ENCODE data around the gene GALC.
"Not testable (repeated sequence)": the region's sequence is repeated elsewhere in the genome, so short reads cannot be mapped to it uniquely, and the experiment has no call there.

Gene GALC

DNA sequence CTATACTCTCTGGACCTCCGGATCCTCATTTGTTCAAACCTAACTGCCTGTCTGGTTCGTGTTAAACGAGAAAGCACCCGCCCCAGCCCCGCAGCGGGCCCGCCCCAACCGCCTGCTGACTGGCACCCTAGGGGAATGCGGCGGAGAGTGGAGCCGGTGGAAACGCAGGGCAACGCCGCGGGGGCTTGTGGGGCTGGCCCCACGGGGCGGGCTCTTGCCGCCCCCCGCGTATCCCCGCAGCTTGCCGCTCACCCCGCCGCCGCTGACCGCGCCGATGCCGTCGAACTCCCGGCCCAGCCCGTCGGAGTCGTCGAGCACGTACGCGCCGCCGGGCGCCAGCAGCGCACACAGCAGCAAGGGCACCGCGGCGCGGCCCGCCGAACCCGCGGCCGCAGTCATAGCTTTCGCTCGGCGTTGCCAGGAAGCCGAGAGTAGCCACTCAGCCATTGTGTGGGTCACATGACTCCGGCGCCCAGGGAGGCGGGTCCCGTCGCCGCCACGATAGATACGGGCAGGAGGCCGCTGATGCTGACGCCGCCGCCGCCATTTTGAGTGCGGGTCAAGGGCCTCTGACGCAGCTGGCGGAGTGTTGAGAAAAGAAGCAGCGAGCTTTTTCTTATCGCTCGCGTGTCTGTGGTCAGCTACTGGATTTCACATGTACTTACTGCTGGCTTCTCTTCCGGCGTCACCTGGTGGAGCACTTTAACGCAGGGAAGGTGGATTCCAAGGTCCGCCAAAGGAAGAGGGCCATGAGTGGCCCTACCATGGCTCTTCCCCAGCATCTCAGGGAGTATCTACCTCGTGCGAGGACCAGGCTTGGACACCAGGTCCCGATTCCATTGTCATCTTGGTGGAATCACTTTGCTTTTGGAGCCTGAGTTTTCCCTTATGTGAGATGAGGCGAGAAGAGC is at the start of gene GALC:
Gene GALC (minus strand): TSS at position 465 of the 911 bp plus-strand sequence. CDS start 18 bp downstream, at position 447.
- peak; percentile 54 for DNase-seq (ENCODE audit: low spot score)

GRCh38 chr14:88040146-88040545 is 47.2 kb upstream of the GALC start:
- no peak for DNase-seq (ENCODE audit: low spot score)

DNA sequence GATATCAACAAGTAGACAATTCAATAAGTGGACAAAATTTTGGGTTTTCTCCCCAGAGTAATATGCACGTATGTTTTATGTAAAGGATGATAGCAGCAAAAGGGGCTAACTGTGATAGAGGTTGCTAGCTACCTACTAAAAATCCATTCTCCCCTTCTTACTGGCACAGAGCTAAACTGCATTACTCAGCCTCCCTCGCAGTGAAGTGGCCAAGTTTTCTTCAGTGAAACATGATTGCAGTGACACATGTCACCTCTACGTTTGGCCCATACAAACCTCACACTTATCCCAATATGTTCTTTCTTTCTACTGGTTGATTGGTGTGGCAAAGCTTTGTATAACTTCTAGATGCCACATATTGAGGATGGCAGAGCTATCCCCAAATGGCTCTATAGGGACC is 46.2 kb upstream of the GALC start:
- DNase-seq (ENCODE audit: low spot score) = no peak

DNA sequence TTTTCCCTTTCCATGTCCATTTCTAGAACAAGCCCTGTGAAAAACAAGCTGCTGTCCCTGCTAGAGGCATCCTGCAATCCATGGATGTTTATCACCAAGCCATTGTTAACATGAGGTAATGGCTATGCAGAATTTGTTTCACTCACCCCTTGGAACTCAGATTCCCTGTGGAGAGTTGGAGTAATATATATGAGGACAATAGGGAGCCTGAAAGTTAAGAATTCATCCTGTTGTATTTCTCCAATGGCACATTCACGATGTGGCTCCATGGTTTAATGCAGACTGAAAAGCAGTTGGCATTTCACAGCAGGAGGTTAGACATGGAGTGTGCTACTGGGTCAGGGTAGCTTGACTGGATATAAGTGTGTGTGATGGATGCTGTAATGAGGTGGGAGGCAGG is 44.3 kb upstream of the GALC start:
- DNase-seq (ENCODE audit: low spot score) = no peak

DNA sequence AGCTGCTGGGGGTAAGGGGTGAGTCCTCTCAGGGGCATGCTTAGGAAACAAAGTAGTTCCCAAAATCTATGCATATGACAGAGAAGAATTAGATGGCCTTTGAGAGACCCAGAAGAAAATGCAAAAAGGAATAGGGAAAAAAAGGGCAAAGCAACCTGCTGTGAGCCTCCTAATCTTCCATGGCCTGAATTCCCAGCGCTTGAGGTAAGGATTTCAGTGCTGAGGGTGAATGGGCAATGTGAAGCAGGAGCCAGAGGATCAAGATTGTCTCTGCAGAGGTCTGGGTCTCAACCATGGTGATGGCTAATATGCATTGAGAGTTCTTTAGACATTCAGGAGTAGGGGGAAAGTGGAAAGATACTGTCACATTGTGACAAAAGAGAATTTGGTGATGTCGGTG is 43.4 kb upstream of the GALC start:
- DNase-seq (ENCODE audit: low spot score) = no peak

GRCh38 chr14:88034076-88034475 is 41.1 kb upstream of the GALC start:
- DNase-seq (ENCODE audit: low spot score) = no peak

- DNase-seq (ENCODE audit: low spot score) = no peak
Observed at GRCh38 chr14:88032373-88032772, 39.4 kb upstream of the GALC start.

GRCh38 chr14:88030892-88031291 is 37.9 kb upstream of the GALC start:
- no peak for DNase-seq (ENCODE audit: low spot score)

DNA sequence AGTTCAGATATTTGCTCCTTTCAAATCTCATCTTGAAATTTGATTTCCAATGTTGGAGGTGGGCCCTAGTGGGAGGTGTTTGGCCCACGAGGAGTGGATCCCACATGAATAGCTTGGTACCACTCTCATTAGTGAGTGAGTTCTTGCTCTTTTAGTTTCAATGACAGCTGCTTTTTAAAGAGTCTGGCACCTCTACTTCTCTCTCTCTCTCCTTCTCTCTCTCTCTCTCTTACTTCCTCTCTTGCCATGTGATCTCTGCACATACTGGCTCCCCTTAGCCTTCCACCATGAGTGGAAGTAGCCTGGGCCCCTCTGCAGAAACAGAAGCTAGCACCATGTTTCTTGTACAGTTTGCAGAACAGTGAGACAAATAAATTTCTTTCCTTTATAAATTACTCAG is 37.1 kb upstream of the GALC start:
- DNase-seq (ENCODE audit: low spot score) = no peak

DNA sequence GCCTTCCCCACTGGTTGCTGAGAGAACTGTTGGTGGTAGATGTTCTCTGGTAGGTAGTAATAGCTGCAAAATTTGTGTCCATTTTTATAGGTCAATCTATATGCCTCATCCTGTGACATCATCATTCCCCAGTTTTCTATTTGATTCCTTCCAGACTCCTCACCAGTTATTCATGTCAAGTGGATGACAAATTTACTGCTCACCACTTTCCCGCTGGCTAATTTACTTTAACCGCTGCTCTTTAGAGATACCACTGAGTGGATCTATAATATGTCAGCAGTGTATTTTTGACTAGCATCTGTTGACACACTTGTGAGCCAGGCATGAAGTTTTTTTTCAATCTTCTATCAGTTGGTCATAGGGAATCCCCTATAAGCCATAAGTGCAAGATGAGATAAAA is 36.5 kb upstream of the GALC start:
- no peak for DNase-seq (ENCODE audit: low spot score)

- DNase-seq (ENCODE audit: low spot score) = no peak
Observed at GRCh38 chr14:88026890-88027289, 33.9 kb upstream of the GALC start.

- no peak for DNase-seq (ENCODE audit: low spot score)
Observed at GRCh38 chr14:88025313-88025712, 32.3 kb upstream of the GALC start.

- DNase-seq (ENCODE audit: low spot score) = not testable (repeated sequence)
Observed at GRCh38 chr14:88024252-88025086, 31.5 kb upstream of the GALC start.

- no peak for DNase-seq (ENCODE audit: low spot score)
Observed at GRCh38 chr14:88023658-88024187, 30.7 kb upstream of the GALC start.

- DNase-seq (ENCODE audit: low spot score) = no peak
Observed at GRCh38 chr14:88017535-88017934, 24.6 kb upstream of the GALC start.

DNA sequence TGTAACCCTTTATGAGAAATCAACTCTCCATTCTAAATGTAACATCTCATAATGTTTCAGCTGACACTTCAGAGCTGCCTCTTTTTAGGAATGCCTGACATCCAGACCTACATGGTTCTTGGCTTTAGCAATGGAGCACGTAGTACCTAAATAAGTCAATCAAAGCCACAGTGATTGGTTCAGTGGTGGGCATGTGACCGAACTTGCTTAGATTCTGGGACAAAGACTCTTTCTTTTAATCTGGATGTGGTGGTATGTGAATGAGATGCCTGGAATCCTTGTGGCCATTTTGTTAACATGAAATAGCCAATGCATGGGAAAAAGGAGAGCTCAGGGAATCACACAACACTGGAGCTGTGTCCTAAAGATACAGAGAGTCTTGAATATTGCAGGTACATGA is 23.8 kb upstream of the GALC start:
- no peak for DNase-seq (ENCODE audit: low spot score)

GRCh38 chr14:88013750-88014349 is 20.9 kb upstream of the GALC start:
- DNase-seq (ENCODE audit: low spot score) = peak; percentile 83

DNA sequence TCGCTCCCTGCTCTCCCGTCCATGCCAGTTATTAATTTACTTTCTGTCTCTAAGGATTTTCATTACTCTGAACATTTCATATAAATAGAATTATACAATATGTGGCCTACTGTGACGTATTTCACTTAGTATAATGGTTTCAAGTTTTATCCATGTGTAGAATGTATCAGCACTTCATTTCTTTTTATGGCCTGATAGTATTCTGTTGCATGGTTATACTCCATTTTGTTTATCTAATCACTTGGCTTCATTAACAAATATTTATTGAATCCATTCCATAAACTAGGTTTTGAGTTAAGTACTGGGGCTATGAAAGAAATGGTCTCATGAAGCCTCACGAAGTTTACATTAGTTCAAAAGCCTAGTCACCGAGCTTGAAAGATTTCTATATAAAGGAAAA is 19.5 kb upstream of the GALC start:
- no peak for DNase-seq (ENCODE audit: low spot score)

- DNase-seq (ENCODE audit: low spot score) = no peak
Observed at GRCh38 chr14:88010331-88010730, 17.3 kb upstream of the GALC start.

- no peak for DNase-seq (ENCODE audit: low spot score)
Observed at GRCh38 chr14:88009486-88009885, 16.5 kb upstream of the GALC start.

DNA sequence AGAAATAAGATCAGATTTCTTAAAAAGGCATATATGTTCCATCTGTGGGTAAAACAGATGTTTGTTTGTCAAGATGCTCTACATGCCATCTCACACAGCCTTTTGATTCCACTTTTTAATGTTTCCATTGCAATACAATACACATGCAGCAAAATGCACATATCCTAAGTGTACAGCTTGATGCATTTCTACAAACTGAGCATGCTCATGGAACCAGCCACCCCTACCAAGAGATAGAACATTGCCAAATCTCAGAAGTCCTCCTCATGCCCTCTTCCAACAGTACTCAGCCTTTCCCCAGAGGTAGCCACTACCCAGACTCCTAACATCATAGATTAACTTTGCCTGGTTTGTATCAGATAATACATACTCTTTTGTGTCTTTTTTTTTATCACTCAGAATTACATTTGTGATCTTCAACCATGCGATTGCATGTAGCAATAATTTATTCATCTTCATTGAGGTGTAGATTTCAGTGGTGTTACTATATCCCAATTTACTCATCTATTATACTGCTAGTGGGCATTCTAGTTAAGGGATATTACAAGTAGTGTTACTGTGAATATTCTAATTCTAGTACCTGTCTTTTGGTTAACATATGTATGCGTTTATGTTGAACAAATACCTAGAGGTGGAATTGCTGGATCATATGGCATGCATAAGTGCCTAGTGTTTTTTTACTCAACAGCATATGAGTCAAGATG is 15.2 kb upstream of the GALC start:
- DNase-seq (ENCODE audit: low spot score) = no peak

DNA sequence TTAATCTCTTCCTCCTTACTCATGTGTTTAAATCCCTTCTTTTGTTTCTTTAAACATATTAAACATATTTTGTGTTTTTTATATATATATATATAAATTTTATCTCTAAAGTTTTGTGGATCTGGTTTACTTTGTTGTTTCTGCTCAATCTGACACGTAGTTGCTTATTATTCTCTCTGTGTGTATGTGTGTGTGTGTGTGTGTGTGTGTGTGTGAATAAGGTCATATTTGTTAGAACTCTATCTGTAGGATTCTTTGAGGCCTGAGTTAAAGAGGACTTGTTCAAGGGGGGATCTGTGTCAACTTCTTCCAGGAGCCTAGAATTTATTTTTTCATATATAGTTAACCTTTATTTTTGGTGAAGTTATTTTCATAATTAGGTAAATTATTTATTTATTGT is 14.6 kb upstream of the GALC start:
- no peak for DNase-seq (ENCODE audit: low spot score)
